ENCODE data around the gene RBM19. TPM values are rescaled to one million over a fixed set of nuclear protein-coding genes. Genes with fewer than 3 reads are reported as not detected.
"Not testable (repeated sequence)": the region's sequence is repeated elsewhere in the genome, so short reads cannot be mapped to it uniquely, and the experiment has no call there.

The RBM19 gene
- polyA plus RNA-seq, 2 of the 4 experiments (the other 2 are of a cell fraction): 16.0 to 18.6 TPM

DNA sequence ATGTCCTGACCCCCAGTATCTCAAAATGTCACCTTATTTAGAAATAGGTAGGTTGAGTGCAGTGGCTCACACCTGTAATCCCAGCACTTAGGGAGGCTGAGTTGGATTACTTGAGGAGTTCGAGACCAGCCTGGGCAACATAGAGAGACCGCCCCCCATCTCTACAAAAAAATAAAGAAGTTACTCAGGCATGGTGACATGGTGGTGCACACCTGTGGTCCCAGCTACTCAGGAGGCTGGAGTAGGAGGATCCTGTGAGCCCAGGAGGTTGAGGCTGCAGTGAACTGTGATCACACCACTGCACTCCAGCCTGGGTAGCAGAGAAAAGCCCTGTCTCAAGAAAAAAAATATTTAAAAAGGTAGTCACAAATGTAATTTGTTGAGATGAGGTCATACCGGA, 27.9 kb upstream of the RBM19 start:
- CTCF ChIA-PET: interaction anchor here (1.1 to 5.1 kb wide), 2 partner anchors 12 to 14 kb away, joined by 4 to 38 read pairs; no protein-coding TSS in a partner anchor
- TF ChIP-seq SMC3 (IDR thresholded peaks at IDR 0.05) (no peak), NFE2L2 (conservative IDR thresholded peaks at IDR 0.05; ENCODE audit: low read length) (no peak), GATA3 (IDR thresholded peaks at IDR 0.05; ENCODE audit: borderline replicate concordance) (no peak), JUNB (IDR thresholded peaks at IDR 0.05) (no peak), CBX8 (IDR thresholded peaks at IDR 0.05) (no peak), HOXB5 (CRISPR knock-in tag; IDR thresholded peaks at IDR 0.05) (no peak), KDM5A (IDR thresholded peaks at IDR 0.05) (no peak), HEYL (CRISPR knock-in tag; IDR thresholded peaks at IDR 0.05) (no peak), FOSL2 (IDR thresholded peaks at IDR 0.05) (no peak), FOSL2 (CRISPR knock-in tag; IDR thresholded peaks at IDR 0.05) (no peak)
- H3K27ac ChIP-seq: no peak overlapping the region
- WGBS (ENCODE audit: missing lambda C conversion rate): 0% methylated on average over 3 of the region's 3 CpGs
- no peak overlapping the region for H3K4me3 ChIP-seq
- H3K4me2 ChIP-seq: no peak overlapping the region
- H3K9me3 ChIP-seq: no peaks in the 10 kb centered on the region
- POLR2A ChIA-PET: no interaction called here
- no peaks in the 10 kb centered on the region for H3K4me1 ChIP-seq
- FAIRE-seq (no peak), DNase-seq (ENCODE audit: low read depth in 1 of 2, low spot score in 1 of 2) (no peak), ATAC-seq (no peak)

DNA sequence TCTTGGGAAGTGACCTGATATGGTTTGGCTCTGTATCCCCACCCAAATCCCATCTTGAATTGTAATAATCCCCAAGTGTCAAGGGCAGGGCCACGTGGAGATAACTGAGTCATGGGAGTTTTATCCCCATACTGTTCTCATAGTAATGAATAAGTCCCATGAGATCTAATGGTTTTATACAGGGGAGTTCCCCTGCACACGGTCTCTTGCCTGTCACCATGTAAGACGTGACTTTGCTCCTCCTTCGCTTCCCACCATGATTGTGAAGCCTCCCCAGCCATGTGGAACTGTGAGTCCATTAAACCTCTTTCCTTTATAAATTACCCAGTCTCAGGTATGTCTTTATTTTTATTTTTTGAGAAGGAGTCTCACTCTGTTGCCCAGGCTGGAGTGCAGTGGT, 26.6 kb upstream of the RBM19 start:
- FAIRE-seq; ATAC-seq; H3K27ac ChIP-seq; POLR2A ChIA-PET; DNase-seq (ENCODE audit: low read depth in 1 of 2, low spot score in 1 of 2); H3K4me2 ChIP-seq; H3K4me1 ChIP-seq; H3K9me3 ChIP-seq; H3K4me3 ChIP-seq: not testable (repeated sequence)
- CTCF ChIA-PET: interaction anchor here (1.6 to 3.0 kb wide), 2 partner anchors 12 to 484 kb away, joined by 3 to 15 read pairs; no protein-coding TSS in a partner anchor
- 5% methylated on average over 4 of the region's 4 CpGs for WGBS (ENCODE audit: missing lambda C conversion rate)

DNA sequence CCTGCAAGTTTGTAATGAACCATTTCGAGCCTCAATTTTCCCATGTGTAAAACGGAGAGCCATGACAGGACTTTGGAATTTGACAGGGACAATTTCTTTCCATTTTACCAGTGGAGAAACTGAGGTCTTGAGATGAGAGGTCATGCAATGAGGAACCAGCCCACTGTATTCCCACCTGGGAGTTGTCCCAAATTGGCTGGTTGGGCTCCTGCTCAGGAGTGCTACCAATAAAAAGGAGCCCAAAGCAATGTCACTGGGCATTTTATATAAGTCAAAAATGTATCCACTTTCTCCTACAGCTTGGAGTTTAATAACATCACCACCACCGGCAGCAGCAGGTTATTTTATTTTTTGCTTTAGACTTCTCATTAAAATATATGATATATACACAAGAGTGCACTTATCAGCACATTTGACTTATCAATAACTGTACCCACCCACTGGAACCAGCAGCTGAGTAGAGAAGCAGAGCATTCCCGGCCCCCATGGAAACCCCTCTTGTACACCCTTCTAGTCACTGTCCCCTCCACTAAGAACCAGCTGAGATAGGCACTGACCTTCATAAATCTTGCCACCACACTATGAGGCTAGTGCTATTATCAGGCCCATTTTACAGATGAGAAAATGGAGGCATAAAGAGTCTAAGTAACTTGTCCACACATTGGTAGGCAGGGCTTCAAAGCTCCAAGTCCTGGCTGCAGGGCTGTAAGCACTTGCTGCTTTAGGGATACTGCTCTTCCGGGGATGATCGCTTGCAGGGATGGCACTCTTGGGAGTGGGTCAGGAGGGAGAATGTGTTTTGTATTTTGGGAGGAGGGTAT, 25.3 kb upstream of the RBM19 start:
- Histone ChIP-seq H3K4me1 (no peaks in the 10 kb centered on the region), H3K9me3 (no peaks in the 10 kb centered on the region), H3K4me3 (no peak overlapping the region), H3K27ac (no peak overlapping the region), H3K4me2 (no peak overlapping the region)
- ChIA-PET CTCF (interaction anchor here (0.8 to 3.0 kb wide), 4 partner anchors 9 to 634 kb away, joined by 3 to 15 read pairs (median 4); no protein-coding TSS in a partner anchor), POLR2A (no interaction called here)
- no peak for TF ChIP-seq RCOR1 (IDR thresholded peaks at IDR 0.05; ENCODE audit: low read depth, low read length)
- TF ChIP-seq SMC3 (IDR thresholded peaks at IDR 0.05): no peak
- TF ChIP-seq HDAC2 (IDR thresholded peaks at IDR 0.05): no peak
- no peak for TF ChIP-seq PHF8 (IDR thresholded peaks at IDR 0.05; ENCODE audit: borderline replicate concordance, low read depth)
- TF ChIP-seq EHF (CRISPR knock-in tag; IDR thresholded peaks at IDR 0.05): no peak
- TF ChIP-seq TP53 (CRISPR knock-in tag; IDR thresholded peaks at IDR 0.05): no peak
- TF ChIP-seq, protein P1, sequence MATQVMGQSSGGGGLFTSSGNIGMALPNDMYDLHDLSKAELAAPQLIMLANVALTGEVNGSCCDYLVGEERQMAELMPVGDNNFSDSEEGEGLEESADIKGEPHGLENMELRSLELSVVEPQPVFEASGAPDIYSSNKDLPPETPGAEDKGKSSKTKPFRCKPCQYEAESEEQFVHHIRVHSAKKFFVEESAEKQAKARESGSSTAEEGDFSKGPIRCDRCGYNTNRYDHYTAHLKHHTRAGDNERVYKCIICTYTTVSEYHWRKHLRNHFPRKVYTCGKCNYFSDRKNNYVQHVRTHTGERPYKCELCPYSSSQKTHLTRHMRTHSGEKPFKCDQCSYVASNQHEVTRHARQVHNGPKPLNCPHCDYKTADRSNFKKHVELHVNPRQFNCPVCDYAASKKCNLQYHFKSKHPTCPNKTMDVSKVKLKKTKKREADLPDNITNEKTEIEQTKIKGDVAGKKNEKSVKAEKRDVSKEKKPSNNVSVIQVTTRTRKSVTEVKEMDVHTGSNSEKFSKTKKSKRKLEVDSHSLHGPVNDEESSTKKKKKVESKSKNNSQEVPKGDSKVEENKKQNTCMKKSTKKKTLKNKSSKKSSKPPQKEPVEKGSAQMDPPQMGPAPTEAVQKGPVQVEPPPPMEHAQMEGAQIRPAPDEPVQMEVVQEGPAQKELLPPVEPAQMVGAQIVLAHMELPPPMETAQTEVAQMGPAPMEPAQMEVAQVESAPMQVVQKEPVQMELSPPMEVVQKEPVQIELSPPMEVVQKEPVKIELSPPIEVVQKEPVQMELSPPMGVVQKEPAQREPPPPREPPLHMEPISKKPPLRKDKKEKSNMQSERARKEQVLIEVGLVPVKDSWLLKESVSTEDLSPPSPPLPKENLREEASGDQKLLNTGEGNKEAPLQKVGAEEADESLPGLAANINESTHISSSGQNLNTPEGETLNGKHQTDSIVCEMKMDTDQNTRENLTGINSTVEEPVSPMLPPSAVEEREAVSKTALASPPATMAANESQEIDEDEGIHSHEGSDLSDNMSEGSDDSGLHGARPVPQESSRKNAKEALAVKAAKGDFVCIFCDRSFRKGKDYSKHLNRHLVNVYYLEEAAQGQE (IDR thresholded peaks at IDR 0.05): no peak
- TF ChIP-seq HOXB5 (CRISPR knock-in tag; IDR thresholded peaks at IDR 0.05): no peak
- no peak for TF ChIP-seq ZFP36 (IDR thresholded peaks at IDR 0.05; ENCODE audit: borderline replicate concordance, partially characterized antibody)
- no peak for TF ChIP-seq RAD21 (conservative IDR thresholded peaks at IDR 0.05 in 1 of 2, IDR thresholded peaks at IDR 0.05 in 1 of 2)
- no peak for TF ChIP-seq RNF2 (IDR thresholded peaks at IDR 0.05; ENCODE audit: borderline replicate concordance, low read depth)
- no peak for ATAC-seq
- 6% methylated on average over 6 of the region's 6 CpGs for WGBS (ENCODE audit: missing lambda C conversion rate)
- no peak for DNase-seq (ENCODE audit: low read depth in 1 of 2, low spot score in 1 of 2)
- FAIRE-seq: no peak

Data from A549 (cell line).